HG03159 (cell line): ENCODE results near the gene LRP4.

ENCODE experiments used
- ATAC-seq: cut with Tn5 transposase; IDR thresholded peaks from one replicate; pipeline ENCODE4 v1.9.1; 2021; ENCODE audit warnings: mild to moderate bottlenecking, moderate library complexity; ENCODE audit not compliant: unreplicated experiment

LRP4 gene

GRCh38 chr11:46918788-46919513 lies 601 bp upstream of the LRP4 start:
- no peak for ATAC-seq

- ATAC-seq: no peak
Measured at GRCh38 chr11:46917762-46918082, 628 bp downstream of the LRP4 start.

- no peak for ATAC-seq
Measured at GRCh38 chr11:46917109-46917761, 1.1 kb downstream of the LRP4 start.

GRCh38 chr11:46916286-46917108 lies 1.9 kb downstream of the LRP4 start:
- no peak for ATAC-seq

- no peak for ATAC-seq
Measured at GRCh38 chr11:46914910-46915309, 3.4 kb downstream of the LRP4 start.

- no peak for ATAC-seq
Measured at GRCh38 chr11:46914363-46914762, 4.0 kb downstream of the LRP4 start.

GRCh38 chr11:46913484-46913883 lies 4.9 kb downstream of the LRP4 start:
- ATAC-seq: no peak

- no peak for ATAC-seq
Measured at GRCh38 chr11:46912526-46913150, 5.7 kb downstream of the LRP4 start.

GRCh38 chr11:46907606-46908005 lies 10.7 kb downstream of the LRP4 start:
- no peak for ATAC-seq

- ATAC-seq: no peak
Measured at GRCh38 chr11:46906609-46907041, 11.7 kb downstream of the LRP4 start.

- ATAC-seq: no peak
Measured at GRCh38 chr11:46905806-46906205, 12.5 kb downstream of the LRP4 start.

GRCh38 chr11:46903846-46904245 lies 14.5 kb downstream of the LRP4 start:
- no peak for ATAC-seq

GRCh38 chr11:46902694-46903093 lies 15.7 kb downstream of the LRP4 start:
- ATAC-seq: no peak

GRCh38 chr11:46901156-46901555 lies 17.2 kb downstream of the LRP4 start:
- no peak for ATAC-seq

GRCh38 chr11:46900091-46900746 lies 18.1 kb downstream of the LRP4 start:
- ATAC-seq: no peak

- ATAC-seq: no peak
Measured at GRCh38 chr11:46899501-46900025, 18.8 kb downstream of the LRP4 start.

GRCh38 chr11:46898396-46899095 lies 19.8 kb downstream of the LRP4 start:
- no peak for ATAC-seq

GRCh38 chr11:46896719-46897406 lies 21.5 kb downstream of the LRP4 start:
- no peak for ATAC-seq

- ATAC-seq: no peak
Measured at GRCh38 chr11:46895821-46896220, 22.5 kb downstream of the LRP4 start.
